HG02623 (cell line): ENCODE data around the gene CFAP410.
A peak's percentile ranks its signal among the peaks of the same experiment; 100 is the strongest.
"Not testable (repeated sequence)": the region's sequence is repeated elsewhere in the genome, so short reads cannot be mapped to it uniquely, and the experiment has no call there.

Experiments
- ATAC-seq: cut with Tn5 transposase; IDR thresholded peaks from one replicate; pipeline ENCODE4 v1.9.1; 2021; ENCODE audit warnings: moderate library complexity; ENCODE audit not compliant: unreplicated experiment

CFAP410 gene

DNA sequence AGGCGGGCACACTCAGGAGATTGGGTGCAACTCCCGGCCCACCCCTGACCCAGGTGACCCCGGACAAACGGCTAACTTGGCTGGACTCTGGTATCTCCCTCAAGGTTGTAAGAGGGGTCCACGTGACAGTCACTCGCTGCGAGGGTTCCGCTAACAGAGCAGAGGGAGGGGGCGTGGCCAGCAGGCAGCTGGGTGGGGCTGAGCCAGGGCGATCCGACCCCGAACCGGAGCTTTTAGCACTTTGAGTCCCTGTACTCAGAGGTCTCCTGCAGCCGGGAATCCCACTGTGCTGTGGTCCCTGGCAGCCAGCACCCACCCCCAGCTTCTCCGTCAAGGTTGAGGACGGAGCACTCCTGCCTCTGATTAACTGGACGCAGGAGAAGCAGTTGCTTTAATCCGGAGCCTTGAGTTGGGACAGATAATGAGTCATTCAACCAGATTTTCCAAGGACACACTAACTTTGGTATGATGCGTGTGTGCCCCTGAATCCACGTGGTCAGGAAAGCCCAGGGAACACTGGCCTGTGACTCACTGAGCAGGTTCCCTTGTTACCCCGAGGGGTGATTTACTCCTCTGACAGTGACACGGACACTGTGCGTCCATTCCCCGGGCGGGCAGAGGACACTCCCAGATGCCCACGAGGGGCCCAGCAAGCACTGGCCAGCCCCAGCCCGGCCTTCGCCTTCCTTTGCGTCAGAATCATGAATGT lies 31.0 kb upstream of the CFAP410 start:
- no peak for ATAC-seq

DNA sequence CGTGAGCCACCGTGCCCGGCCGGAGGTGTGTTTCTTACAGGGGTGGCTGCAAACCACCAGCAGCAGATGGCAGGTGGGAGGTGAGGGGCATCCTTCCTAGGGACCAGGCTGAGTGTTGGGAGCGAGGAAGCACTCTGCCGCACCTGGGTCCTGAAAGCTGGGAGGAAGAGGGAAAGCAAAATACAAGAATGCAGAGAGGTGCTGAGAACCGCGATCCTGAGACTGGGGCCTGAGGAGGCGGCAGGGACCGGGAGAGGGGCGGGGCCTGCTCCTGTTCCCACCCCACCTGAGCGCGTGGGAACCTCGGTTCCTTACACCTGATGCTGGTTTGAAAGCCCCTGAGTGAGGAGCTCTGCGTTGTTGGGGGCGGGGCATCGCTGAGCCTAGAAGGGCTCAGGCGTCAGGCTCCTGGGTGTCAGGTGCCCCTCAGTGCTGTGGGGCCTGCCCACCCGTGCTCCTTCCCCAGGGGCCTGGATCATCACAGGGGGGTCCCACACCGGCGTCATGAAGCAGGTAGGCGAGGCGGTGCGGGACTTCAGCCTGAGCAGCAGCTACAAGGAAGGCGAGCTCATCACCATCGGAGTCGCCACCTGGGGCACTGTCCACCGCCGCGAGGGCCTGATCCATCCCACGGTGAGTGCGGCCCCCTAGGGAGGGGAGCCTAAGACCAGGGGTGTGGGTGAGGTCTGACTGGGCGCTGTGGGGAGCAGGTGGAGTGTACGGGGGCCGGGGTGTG lies 29.7 kb upstream of the CFAP410 start:
- no peak for ATAC-seq

DNA sequence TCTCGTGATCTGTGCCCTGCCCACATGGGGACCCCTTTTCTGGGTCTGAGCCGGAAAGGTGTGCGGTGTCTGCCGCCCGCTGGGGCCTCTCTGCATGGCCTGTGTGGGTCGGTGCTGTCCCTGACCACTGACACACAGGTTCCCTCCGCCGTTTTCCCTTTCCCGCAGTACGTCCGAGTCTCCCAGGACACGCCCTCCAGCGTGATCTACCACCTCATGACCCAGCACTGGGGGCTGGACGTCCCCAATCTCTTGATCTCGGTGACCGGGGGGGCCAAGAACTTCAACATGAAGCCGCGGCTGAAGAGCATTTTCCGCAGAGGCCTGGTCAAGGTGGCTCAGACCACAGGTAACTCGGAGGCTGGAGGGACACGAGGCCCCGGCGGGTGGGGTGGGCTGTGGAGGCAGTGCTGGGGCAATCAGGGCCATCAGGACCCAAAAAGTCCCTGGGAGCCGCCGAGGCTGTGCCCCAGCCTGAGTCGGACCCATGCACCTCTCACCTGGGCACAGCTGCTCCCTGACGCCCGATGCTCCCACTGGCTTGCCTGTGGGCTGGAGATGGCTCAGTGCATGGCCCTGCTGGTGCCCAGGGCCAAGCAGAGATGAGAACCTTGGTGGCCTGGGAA lies 27.5 kb upstream of the CFAP410 start:
- no peak for ATAC-seq

DNA sequence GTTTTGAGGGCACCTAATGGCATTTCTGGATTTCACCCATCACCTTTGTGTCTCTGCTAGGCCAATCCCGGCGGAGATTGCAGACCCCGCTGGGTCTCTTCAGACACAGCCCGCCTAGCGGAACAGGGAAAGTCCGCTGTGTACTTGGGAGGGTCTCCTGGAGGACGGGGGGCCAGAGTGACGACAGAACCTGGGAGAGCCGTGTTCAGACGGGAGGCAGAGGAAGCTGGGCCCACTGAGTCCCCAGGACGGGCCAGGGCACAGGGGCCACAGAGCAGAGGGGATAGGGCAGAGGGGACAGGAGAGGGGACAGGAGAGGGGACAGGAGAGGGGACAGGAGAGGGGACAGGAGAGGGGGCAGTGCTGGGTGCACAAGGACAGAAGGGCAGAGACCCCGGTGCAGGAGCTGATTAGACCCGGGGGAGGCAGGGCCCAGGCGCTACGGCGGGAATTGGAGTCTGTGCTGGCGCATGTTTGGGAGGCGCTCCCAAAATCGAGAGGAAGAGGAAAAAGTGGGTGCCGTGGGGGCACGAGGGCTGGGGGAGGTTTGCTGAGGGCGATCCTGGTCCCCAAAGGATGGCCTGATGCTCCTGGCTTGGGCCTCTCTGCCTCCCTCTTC lies 26.9 kb upstream of the CFAP410 start:
- ATAC-seq: no peak

DNA sequence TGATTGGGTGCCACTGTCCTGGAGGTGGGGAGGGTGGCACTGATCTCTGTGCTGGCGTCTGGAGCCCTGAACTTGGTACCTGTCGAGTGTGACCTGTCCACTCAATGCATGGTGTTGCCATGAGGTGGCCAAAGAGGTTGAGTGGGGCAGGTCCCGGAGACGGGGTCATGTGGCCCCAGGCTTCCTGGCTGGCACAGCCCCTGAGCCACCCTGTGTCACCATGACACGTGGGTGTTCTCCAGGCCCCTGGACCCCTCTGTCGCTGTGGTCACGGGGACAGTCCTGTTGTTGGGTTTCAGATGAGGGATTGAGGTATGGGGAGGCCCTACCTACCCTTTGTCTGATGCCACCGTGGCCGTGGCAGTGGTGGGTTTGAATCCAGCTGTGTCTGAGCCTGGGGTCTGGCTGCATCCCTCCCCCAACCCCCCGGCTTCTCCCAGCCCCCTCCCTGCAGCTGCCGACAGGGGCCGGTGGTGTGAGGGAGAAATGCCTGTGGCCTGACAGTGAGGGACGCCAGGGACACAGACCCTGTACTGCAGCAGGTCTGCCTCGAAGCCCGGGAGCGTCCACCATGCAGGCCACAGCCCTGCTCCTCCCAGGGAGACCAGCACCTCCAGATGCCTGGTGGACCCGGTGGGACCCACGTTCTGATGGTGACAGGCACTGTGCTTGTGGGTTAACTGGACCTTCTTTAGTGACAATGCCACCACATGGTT lies 26.2 kb upstream of the CFAP410 start:
- ATAC-seq: no peak

DNA sequence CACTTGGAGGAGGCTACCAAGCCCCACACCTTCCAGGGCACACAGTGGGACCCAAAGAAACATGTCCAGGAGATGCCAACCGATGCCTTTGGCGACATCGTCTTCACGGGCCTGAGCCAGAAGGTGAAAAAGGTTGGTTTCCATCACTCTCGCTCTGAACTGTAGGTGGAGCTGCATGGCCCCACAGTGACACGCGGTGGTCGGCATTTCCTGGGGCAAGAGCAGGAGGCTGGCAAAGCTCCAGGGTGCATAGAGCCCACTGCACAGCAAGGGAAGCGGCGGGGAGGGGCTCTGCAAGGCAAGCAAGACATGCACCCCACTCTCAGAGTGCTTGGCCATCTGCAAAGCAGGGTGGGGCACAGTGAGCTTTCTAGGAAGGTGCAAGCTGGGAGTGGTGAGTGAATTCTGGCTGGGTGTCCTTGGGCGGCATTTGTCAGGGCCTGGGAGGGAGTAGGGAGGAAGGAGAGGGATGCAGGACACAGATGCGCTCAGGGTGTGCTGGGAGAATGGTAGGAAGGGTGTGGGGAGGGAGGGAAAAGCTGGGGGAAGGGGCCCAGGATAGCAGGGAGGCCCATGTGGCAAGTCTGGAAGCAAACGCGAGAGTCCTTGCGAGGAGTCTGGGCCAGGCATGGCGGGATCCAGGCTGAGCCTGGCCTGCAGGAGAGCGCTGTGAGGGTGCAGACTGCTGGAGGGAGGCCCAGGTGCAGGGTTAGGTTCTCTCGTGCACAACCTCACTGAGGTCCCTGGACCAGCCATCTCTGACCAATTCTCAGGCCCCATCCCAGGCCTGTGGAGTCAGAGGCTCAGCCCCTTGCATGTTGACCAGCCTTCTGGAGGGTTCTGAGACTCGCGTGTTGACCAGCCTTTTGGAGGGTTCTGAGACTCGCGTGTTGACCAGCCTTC lies 25.2 kb upstream of the CFAP410 start:
- no peak for ATAC-seq

DNA sequence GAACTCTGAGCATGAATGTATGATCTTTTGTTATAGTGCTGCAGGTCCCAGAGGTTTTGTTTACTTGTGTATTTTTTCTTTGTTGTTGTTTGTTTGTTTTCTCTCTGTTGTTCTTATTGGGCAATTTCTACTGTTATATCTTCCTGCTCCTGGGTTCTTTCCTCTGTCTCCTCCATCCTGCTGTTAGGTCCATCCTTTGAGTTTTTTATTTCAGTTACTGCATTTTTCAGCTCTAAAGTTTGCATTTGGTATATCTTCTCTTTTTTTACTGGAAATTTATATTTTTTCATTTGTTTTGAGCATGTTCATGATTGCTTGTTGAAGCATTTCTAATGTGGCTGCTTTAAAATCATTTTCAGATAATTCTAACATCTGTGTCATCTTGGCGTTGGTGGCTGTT lies 24.1 kb upstream of the CFAP410 start:
- no peak for ATAC-seq

DNA sequence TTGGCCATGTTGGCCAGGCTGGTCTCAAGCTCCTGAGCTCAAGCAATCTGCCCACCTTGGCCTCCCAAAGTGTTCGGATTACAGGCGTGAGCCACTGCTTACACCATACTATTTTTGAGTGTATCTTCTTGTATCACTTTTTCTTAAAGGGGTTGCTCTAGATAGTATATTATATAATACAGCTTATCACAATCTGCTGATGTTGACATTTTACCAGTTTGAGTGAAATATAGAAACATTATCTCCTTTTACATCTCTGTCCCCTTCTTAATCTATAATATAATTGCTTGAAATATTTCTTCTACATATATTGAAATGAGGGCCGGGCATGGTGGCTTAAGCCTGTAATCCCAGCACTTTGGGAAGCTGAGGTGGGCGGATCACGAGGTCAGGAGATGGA lies 22.7 kb upstream of the CFAP410 start:
- ATAC-seq: not testable (repeated sequence)

DNA sequence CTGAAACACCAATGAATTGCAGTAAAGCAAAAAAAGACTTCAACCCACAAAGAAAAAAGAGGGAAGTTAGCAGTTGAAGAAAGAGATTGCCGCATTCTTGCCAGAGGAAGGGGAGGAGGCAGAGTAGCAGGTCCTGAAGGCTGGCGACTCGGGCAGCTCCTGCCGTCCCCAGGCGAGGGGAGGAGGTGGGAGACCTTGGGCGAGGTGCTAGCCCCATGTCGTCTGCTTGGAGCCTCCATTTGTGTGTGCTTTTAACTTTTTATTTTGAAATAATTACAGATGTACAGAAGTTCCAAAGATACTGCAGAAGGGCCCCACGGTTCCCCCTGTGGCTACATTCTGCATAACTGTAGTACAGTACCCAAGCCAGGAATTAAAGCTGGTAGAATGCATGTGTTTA lies 21.0 kb upstream of the CFAP410 start:
- no peak for ATAC-seq

DNA sequence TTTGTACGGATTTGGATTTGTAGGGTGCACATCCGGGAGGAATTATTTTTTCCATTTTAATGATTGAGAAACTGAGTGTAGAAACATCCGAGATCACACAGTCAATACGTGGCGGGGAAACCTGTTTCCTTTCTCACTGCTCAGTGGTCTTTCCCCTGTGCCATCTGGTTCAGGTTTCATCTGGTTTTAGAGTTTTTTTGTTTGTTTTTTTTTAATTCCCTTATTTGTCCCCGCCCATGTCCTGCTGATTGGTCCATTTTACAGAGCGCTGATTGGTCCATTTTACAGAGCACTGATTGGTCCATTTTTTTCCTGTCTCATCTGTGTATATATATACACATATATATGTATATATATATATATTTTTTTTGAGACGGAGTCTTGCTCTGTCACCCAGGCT lies 20.2 kb upstream of the CFAP410 start:
- no peak for ATAC-seq

DNA sequence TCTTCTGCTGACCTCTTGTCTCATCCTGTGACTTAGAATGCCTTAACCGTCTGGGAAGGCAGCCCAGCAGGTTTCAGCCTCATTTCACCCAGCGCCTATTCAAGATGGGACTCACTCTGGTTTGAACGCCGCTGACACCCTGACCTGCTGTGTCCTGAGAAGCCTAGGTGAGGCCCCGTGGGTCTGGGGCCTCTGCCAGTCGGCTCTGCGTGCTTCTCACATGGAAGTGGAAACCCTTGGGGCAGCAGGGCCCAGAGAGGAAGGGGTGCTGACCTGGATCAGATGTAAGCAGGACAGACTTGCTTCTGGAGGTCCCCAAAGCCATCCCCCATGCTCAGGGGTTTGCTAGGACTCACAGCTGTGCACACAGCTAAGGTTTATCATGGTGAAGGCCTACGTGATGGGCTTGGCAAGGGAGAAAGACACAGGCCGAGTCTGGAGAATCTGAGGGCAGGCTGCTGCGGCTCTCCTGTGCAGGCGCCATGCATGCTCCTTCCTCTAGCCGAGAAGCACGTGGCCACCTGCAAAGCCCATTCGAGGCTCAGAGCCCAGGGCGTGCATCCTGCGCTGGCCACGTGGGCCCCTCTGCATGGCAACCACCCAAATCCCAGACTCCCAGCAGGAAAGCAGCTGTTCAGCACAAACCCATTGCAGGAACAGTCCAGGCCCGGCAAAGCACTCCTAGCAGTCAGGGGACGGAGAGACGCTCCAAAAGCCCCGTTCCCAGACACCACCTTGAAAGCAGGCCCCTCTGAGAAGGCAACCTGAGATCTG lies 18.1 kb upstream of the CFAP410 start:
- no peak for ATAC-seq

DNA sequence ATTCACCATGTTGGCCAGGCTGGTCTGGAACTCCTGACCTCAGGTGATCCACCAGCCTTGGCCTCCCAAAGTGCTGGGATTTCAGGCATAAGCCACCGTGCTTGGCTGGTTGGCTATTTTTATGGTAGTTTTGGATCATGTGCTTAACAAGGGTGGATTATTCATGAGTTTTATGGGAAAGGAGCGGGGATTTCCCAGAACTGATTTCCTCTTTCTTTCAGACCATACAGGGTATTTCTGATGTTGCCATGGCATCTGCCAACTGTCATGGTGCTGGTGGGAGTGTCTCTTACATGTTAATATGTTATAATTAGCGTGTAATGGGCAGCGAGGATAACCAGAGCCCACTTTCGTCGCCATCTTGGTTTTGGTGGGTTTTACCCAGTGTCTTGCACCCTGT lies 17.4 kb upstream of the CFAP410 start:
- no peak for ATAC-seq

DNA sequence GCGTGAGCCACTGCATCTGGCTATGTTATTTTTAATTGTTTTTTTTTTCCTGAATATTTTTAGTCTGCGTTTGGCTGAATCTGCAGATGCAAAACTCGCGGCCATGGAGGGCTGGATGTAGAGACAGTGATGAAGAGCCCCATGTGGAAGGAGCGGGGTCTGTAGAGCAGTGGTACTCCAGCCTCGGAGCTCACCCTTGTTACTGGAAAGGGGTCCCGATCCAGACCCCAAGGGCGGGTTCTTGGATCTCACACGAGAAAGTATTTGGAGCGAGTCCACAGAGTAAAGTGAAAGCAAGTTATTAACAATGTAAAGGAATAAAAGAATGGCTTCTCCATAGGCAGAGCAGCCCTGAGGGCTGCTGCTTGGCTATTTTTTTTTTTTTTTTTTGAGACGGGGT lies 17.0 kb upstream of the CFAP410 start:
- no peak for ATAC-seq

DNA sequence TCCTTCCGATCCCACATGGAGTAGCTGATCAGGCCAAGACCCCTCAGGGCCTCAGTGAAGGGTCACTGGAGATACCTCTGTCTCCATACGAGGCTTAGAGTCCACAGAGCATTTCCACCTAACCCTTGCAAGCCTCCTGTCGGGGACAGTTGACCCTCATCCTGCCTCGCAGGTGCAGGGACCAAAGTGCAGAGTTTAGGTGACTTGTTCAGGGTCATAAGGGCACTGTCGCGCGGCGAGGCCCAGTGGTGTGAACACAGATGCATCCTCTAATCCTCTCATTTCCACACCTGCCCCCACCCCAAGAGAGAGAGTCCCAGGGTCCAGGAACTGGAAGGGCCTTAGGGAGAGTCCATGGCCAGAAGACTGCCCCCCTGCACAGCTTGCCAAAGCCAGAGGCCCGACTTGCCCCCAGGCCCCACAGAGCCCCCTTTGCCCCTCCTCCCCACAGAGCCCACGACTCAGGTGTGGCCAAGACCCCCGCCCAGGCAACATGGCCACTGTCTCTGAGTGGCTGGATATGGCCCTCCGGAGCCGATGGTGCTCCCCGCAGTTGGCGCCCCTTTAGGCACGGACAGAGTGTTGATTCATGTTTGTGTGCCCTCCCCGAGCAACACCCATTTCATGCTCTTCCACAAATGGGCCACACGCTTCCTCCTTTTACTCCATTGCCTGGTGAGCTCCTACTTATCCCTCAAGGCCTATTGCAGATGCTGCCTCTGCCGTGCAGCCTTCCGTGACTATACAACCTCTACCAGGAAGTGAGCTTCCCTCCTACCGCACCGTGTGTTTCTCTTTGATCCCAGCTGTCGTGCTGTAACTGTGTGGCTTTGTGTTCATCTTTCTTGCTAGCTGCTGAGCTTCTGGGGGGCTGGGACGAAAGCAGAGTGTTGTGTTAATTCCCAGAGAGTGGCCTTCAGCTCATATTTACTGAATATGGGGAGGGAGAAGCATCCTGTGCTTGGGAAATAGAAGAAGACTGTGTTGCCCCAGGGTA lies 15.9 kb upstream of the CFAP410 start:
- ATAC-seq: no peak

DNA sequence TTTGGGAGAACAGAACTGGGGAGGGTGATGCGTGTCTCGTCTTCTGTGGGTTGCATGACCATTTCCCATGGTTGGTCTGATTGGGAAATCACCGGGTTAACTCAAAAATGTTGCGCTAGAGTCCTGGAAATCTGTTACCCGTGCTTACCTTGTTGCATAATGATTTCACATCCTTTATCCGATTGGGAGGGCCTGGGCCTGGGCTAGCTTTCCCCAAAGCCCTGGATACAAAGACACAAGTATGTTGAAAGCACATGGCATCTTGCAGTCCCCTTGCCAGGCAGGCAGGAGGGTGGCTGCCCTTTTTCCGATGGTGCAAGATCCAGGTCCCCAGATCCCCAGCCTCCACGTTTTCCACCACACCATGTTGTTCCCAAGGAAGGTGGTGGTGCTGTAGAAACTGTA lies 14.8 kb upstream of the CFAP410 start:
- ATAC-seq: no peak

DNA sequence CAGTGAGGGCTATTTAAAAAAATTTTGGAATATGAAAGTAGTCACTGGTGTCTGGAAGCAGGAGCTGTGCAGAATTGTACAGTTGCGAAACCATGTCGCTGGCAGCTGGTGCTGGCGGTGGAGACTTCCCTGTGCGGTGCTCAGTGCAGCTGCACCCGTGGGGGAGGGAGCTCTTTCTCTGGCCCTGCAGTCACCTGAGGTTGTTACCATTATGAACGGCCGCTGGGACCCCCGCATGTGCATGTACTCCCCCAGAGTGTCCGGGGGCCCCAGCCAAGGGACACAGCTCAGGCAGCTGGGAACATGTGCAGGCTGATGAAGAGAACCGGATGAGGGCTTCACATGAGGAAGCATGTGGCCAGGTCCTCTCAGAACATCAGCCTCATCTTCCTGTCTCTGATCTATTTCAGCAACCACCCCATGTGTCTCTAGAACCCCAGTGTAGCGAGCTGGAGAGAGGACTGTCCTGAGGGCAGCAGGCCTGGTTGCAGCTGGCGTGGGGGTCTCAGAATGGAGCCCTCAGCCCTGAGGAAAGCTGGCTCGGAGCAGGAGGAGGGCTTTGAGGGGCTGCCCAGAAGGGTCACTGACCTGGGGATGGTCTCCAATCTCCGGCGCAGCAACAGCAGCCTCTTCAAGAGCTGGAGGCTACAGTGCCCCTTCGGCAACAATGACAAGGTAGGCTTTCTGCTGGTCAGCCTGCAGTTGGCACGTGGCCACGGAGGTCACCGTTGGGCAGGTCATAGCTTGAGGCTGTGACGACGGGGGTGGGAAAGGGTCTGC lies 14.2 kb upstream of the CFAP410 start, which contains the start of gene TRPM2:
TRPM2 (plus strand) TSS at position 431 of the 780 bp plus-strand sequence; CDS start at position 511, 80 bp downstream.
- peak; percentile 47 for ATAC-seq

DNA sequence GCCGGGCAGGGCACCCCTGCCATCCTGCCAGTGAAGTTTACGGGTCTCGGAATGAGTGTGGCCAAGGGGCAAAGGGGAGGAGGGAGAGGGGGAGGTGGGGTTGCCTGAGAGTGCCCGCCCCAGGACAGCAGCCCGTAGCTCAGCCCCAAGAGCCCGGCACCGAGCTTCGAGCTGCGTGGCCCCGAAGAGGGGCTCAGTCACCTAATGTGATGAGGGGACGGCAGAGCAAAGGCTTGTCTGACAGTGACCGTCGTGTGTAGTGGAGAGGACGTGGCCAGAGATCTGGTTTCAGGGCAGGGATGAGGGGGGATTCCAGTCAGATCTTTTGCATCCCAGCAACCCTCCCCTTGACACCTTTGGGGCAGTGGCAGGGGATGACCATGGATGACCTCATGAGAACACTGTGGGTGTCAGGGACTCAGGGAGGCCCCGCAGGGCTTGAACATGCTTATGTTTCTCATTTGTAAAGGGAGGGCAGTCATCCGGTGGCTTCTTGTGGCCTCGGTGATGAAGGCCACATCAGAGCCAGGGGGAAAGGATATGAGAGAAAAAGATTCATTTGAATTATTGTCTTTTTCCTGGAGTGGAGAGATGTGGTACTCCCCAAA lies 13.2 kb upstream of the CFAP410 start:
- no peak for ATAC-seq
